GM21619 (cell line): Measurements from ENCODE around the gene ANXA1.

Experiments used
- ATAC-seq: cut with Tn5 transposase; IDR thresholded peaks from one replicate; pipeline ENCODE4 v1.9.1; 2021; ENCODE audit not compliant: unreplicated experiment

Gene ANXA1

GRCh38 chr9:73151653-73152542 lies at the start of gene ANXA1:
TSS of gene ANXA1 (plus strand) at chr9:73151865. CDS start at chr9:73158536, 6,671 bp downstream.
- ATAC-seq: no peak

- ATAC-seq: no peak
Observed at GRCh38 chr9:73104342-73104741, 47.3 kb upstream of the ANXA1 start.

GRCh38 chr9:73104921-73105320 lies 46.7 kb upstream of the ANXA1 start:
- no peak for ATAC-seq

GRCh38 chr9:73107489-73108069 lies 44.1 kb upstream of the ANXA1 start:
- peak; percentile 85 for ATAC-seq

- no peak for ATAC-seq
Observed at GRCh38 chr9:73114058-73114457, 37.6 kb upstream of the ANXA1 start.

- ATAC-seq: no peak
Observed at GRCh38 chr9:73114958-73115357, 36.7 kb upstream of the ANXA1 start.

GRCh38 chr9:73116031-73116430 lies 35.6 kb upstream of the ANXA1 start:
- peak; percentile 59 for ATAC-seq

- no peak for ATAC-seq
Observed at GRCh38 chr9:73116880-73117279, 34.8 kb upstream of the ANXA1 start.

GRCh38 chr9:73118286-73118685 lies 33.4 kb upstream of the ANXA1 start:
- no peak for ATAC-seq

- ATAC-seq: no peak
Observed at GRCh38 chr9:73118898-73119554, 32.6 kb upstream of the ANXA1 start.

- no peak for ATAC-seq
Observed at GRCh38 chr9:73121375-73121935, 30.2 kb upstream of the ANXA1 start.

GRCh38 chr9:73125651-73126050 lies 26.0 kb upstream of the ANXA1 start:
- ATAC-seq: no peak

GRCh38 chr9:73129941-73130685 lies 21.6 kb upstream of the ANXA1 start:
- ATAC-seq: no peak

GRCh38 chr9:73131461-73131860 lies 20.2 kb upstream of the ANXA1 start:
- no peak for ATAC-seq

- peak; percentile 94 for ATAC-seq
Observed at GRCh38 chr9:73132034-73132776, 19.5 kb upstream of the ANXA1 start.

GRCh38 chr9:73133022-73133651 lies 18.5 kb upstream of the ANXA1 start:
- no peak for ATAC-seq

GRCh38 chr9:73133921-73134407 lies 17.7 kb upstream of the ANXA1 start:
- peak; percentile 46 for ATAC-seq

- ATAC-seq: no peak
Observed at GRCh38 chr9:73135394-73135793, 16.3 kb upstream of the ANXA1 start.

- no peak for ATAC-seq
Observed at GRCh38 chr9:73137286-73137899, 14.3 kb upstream of the ANXA1 start.
